GM19025 (cell line): ENCODE data around the gene FAM229B.
A peak's percentile ranks its signal among the peaks of the same experiment; 100 is the strongest.
"Not testable (repeated sequence)": the region's sequence is repeated elsewhere in the genome, so short reads cannot be mapped to it uniquely, and the experiment has no call there.

Experiments used
- ATAC-seq: cut with Tn5 transposase; IDR thresholded peaks from one replicate; pipeline ENCODE4 v1.9.1; 2021; ENCODE audit warnings: mild to moderate bottlenecking, low read depth, moderate library complexity; ENCODE audit not compliant: unreplicated experiment

Gene FAM229B

GRCh38 chr6:112087136-112087911 lies at the start of gene FAM229B, which contains the start of gene TUBE1:
Gene FAM229B (plus strand): TSS chr6:112087591. CDS start chr6:112099284, 11,693 bp downstream.
Gene TUBE1 (minus strand): TSS chr6:112087482. CDS start chr6:112087434, 48 bp downstream.
- ATAC-seq: peak; percentile 96

GRCh38 chr6:112037783-112038216 lies 49.6 kb upstream of the FAM229B start:
- ATAC-seq: no peak

- no peak for ATAC-seq
Measured at GRCh38 chr6:112038268-112038667, 49.1 kb upstream of the FAM229B start.

GRCh38 chr6:112038756-112039430 lies 48.5 kb upstream of the FAM229B start:
- ATAC-seq: no peak

GRCh38 chr6:112039431-112039770 lies 48.0 kb upstream of the FAM229B start:
- ATAC-seq: no peak

GRCh38 chr6:112040956-112041355 lies 46.4 kb upstream of the FAM229B start:
- ATAC-seq: no peak

GRCh38 chr6:112041535-112041934 lies 45.9 kb upstream of the FAM229B start:
- no peak for ATAC-seq

- peak; percentile 85 for ATAC-seq
Measured at GRCh38 chr6:112043032-112044007, 44.1 kb upstream of the FAM229B start.

- no peak for ATAC-seq
Measured at GRCh38 chr6:112044196-112044595, 43.2 kb upstream of the FAM229B start.

GRCh38 chr6:112044856-112045255 lies 42.5 kb upstream of the FAM229B start:
- ATAC-seq: no peak

- not testable (repeated sequence) for ATAC-seq
Measured at GRCh38 chr6:112047523-112047922, 39.9 kb upstream of the FAM229B start.

- ATAC-seq: no peak
Measured at GRCh38 chr6:112049026-112049799, 38.2 kb upstream of the FAM229B start.

- no peak for ATAC-seq
Measured at GRCh38 chr6:112049996-112050395, 37.4 kb upstream of the FAM229B start.

- no peak for ATAC-seq
Measured at GRCh38 chr6:112050429-112050828, 37.0 kb upstream of the FAM229B start.

GRCh38 chr6:112051251-112051740 lies 36.1 kb upstream of the FAM229B start:
- ATAC-seq: not testable (repeated sequence)

- no peak for ATAC-seq
Measured at GRCh38 chr6:112054001-112054400, 33.4 kb upstream of the FAM229B start, which contains the start of gene CCN6. Gene CCN6 (plus strand): TSS chr6:112054104. CDS start chr6:112054358, 254 bp downstream.

- ATAC-seq: no peak
Measured at GRCh38 chr6:112054555-112055190, 32.7 kb upstream of the FAM229B start.

- no peak for ATAC-seq
Measured at GRCh38 chr6:112058243-112059032, 29.0 kb upstream of the FAM229B start.
